H9 (cell line): ENCODE measurements around the gene PDZD4. TPM values are rescaled to one million over a fixed set of nuclear protein-coding genes. Genes with fewer than 3 reads are reported as not detected.

ENCODE experiments used
- DNase-seq: peaks from one replicate; pipeline ENCODE4 v3.0.0-alpha.2; 2017
- H2AFZ ChIP-seq: one replicate; pipeline ENCODE4 v1.6.1; 2013; ENCODE audit warnings: mild to moderate bottlenecking, low read length, control low read depth, moderate library complexity
- H2AK5ac ChIP-seq: 2 replicates; pipeline ENCODE4 v1.6.1; 2013; ENCODE audit warnings: low read length, control low read depth, mixed read lengths; ENCODE audit not compliant: insufficient read length
- H2BK120ac ChIP-seq: one replicate; pipeline ENCODE4 v1.6.1; 2013; ENCODE audit warnings: low read depth, mild to moderate bottlenecking, low read length, control low read depth, inconsistent platforms; ENCODE audit not compliant: poor library complexity, severe bottlenecking
- H2BK12ac ChIP-seq: 2 replicates; pipeline ENCODE4 v1.6.1; 2013; ENCODE audit warnings: low read length, control low read depth, mixed read lengths, low read depth; ENCODE audit not compliant: insufficient read length
- H2BK15ac ChIP-seq: 2 replicates; pipeline ENCODE4 v1.6.1; 2013; ENCODE audit warnings: low read depth, low read length, control low read depth
- H2BK20ac ChIP-seq: one replicate; pipeline ENCODE4 v1.6.1; 2013; ENCODE audit warnings: low read depth, mild to moderate bottlenecking, low read length, control low read depth, inconsistent platforms; ENCODE audit not compliant: poor library complexity, severe bottlenecking
- H2BK5ac ChIP-seq: 2 replicates; pipeline ENCODE4 v1.6.1; 2013; ENCODE audit warnings: low read length, control low read depth, mixed read lengths; ENCODE audit not compliant: insufficient read length
- H3K14ac ChIP-seq: 2 replicates; pipeline ENCODE4 v1.6.1; 2013; ENCODE audit warnings: low read length, control low read depth; ENCODE audit not compliant: insufficient read depth
- H3K18ac ChIP-seq: 2 replicates; pipeline ENCODE4 v1.6.1; 2013; ENCODE audit warnings: low read depth, mild to moderate bottlenecking, mixed read lengths, low read length, control low read depth; ENCODE audit not compliant: insufficient read length
- H3K23ac ChIP-seq: 2 replicates; pipeline ENCODE4 v1.6.1; 2013; ENCODE audit warnings: low read length, control low read depth, mixed read lengths, low read depth; ENCODE audit not compliant: insufficient read length
- H3K23me2 ChIP-seq: 2 replicates; pipeline ENCODE4 v1.6.1; 2013; ENCODE audit warnings: low read depth, mild to moderate bottlenecking, mixed read lengths, low read length, control low read depth; ENCODE audit not compliant: insufficient read length, poor library complexity, severe bottlenecking
- H3K27ac ChIP-seq: 2 replicates; pipeline ENCODE4 v1.5.1; 2013; ENCODE audit warnings: low read length, control low read depth, mixed read lengths, low read depth; ENCODE audit not compliant: insufficient read length
- H3K27me3 ChIP-seq: 2 replicates; pipeline ENCODE4 v1.6.1; 2013; ENCODE audit warnings: low read length, control low read depth, inconsistent platforms; ENCODE audit not compliant: insufficient read depth
- H3K4ac ChIP-seq: 2 replicates; pipeline ENCODE4 v1.6.1; 2013; ENCODE audit warnings: low read depth, mild to moderate bottlenecking, control low read depth, inconsistent platforms, low read length, moderate library complexity
- H3K4me1 ChIP-seq: 2 replicates; pipeline ENCODE4 v1.6.1; 2013; ENCODE audit warnings: low read length, control low read depth, inconsistent platforms; ENCODE audit not compliant: insufficient read depth
- H3K4me2 ChIP-seq: 2 replicates; pipeline ENCODE4 v1.6.1; 2013; ENCODE audit warnings: low read length, control low read depth, mixed read lengths; ENCODE audit not compliant: insufficient read length, insufficient read depth
- H3K56ac ChIP-seq: 2 replicates; pipeline ENCODE4 v1.6.1; 2013; ENCODE audit warnings: low read depth, mild to moderate bottlenecking, mixed read lengths, low read length, control low read depth; ENCODE audit not compliant: insufficient read length
- H3K79me1 ChIP-seq: 2 replicates; pipeline ENCODE4 v1.6.1; 2013; ENCODE audit warnings: low read depth, mild to moderate bottlenecking, moderate library complexity, low read length, control low read depth, inconsistent platforms; ENCODE audit not compliant: insufficient read depth, poor library complexity, severe bottlenecking
- H3K79me2 ChIP-seq: 2 replicates; pipeline ENCODE4 v1.6.1; 2013; ENCODE audit warnings: low read length, control low read depth, inconsistent platforms; ENCODE audit not compliant: insufficient read depth
- H3K9ac ChIP-seq: 2 replicates; pipeline ENCODE4 v1.6.1; 2013; ENCODE audit warnings: low read length, control low read depth, mixed read lengths; ENCODE audit not compliant: insufficient read length; ENCODE audit errors: extremely low read depth
- H3K9me3 ChIP-seq: one replicate; pipeline ENCODE4 v1.6.1; 2013; ENCODE audit warnings: low read depth, low read length, inconsistent platforms; ENCODE audit not compliant: control insufficient read depth
- H3T11ph ChIP-seq: one replicate; pipeline ENCODE4 v1.6.1; 2013; ENCODE audit warnings: mild to moderate bottlenecking, low read length, control low read depth, inconsistent platforms
- H4K20me1 ChIP-seq: one replicate; pipeline ENCODE4 v1.6.1; 2013; ENCODE audit not compliant: control insufficient read depth, insufficient read length, insufficient read depth
- H4K5ac ChIP-seq: 2 replicates; pipeline ENCODE4 v1.6.1; 2013; ENCODE audit warnings: low read depth, mild to moderate bottlenecking, mixed read lengths, low read length, control low read depth; ENCODE audit not compliant: insufficient read length
- H4K8ac ChIP-seq: replicated peaks from 2 replicates; pipeline ENCODE4 v1.6.1; 2013; ENCODE audit warnings: low read length, control low read depth, mixed read lengths, low read depth; ENCODE audit not compliant: insufficient read length
- H4K91ac ChIP-seq: 2 replicates; pipeline ENCODE4 v1.6.1; 2013; ENCODE audit warnings: low read depth, mild to moderate bottlenecking, moderate library complexity, mixed read lengths, low read length, control low read depth; ENCODE audit not compliant: insufficient read length
- H3K27ac Mint-ChIP-seq, 3 experiments: 2 replicates in 2 of 3; 3 replicates in 1 of 3; pipeline ENCODE4 v1.8.0; 2020 to 2021; ENCODE audit warnings: mixed read lengths in 3 of 3, mild to moderate bottlenecking in 1 of 3, moderate library complexity in 1 of 3
- H3K27me3 Mint-ChIP-seq: 2 replicates; pipeline ENCODE4 v1.8.0; 2021; ENCODE audit warnings: low read depth, mild to moderate bottlenecking, moderate library complexity, mixed read lengths
- H3K36me3 Mint-ChIP-seq, 3 experiments: 2 replicates in 2 of 3; 3 replicates in 1 of 3; pipeline ENCODE4 v1.8.0; 2020 to 2021; ENCODE audit warnings: low read depth in 3 of 3, mixed read lengths in 3 of 3; ENCODE audit not compliant: insufficient read depth in 1 of 3
- H3K4me1 Mint-ChIP-seq, 2 experiments: 2 replicates each; pipeline ENCODE4 v1.8.0; 2020; ENCODE audit warnings: mixed read lengths in 2 of 2
- H3K4me3 Mint-ChIP-seq, 2 experiments: 2 replicates in 1 of 2; 3 replicates in 1 of 2; pipeline ENCODE4 v1.8.0; 2020 to 2021; ENCODE audit warnings: mild to moderate bottlenecking in 2 of 2, mixed read lengths in 2 of 2, moderate library complexity in 1 of 2
- H3K9me3 Mint-ChIP-seq, 2 experiments: 2 replicates in 1 of 2; 3 replicates in 1 of 2; pipeline ENCODE4 v1.8.0; 2020; ENCODE audit warnings: mild to moderate bottlenecking in 2 of 2, mixed read lengths in 2 of 2, moderate library complexity in 1 of 2
- WGBS: extraction: QIAGEN DNeasy Blood & Tissue Kit; methylation state at CpG from one replicate; pipeline ENCODE4 v1.1.7; 2013; ENCODE audit warnings: missing lambda C conversion rate, low lambda C conversion rate, mixed read lengths; ENCODE audit not compliant: insufficient read length; ENCODE audit errors: extremely low coverage; 5-methylcytosine and 5-hydroxymethylcytosine counted together
- total RNA-seq: library from RNA; stranded (reverse); gene quantifications from 2 replicates; pipeline ENCODE4 v1.2.1, GENCODE V29; 2021
- TF ChIP-seq, protein P1 (sequence below): fragments of 200-600 bp; sonication (generic); conservative IDR thresholded peaks from 3 replicates; pipeline ENCODE4 v1.8.0; 2021; ENCODE audit warnings: antibody characterized with exemption, mild to moderate bottlenecking

PDZD4 gene
- total RNA-seq, 1 experiment from 2014 or later, result 110 TPM

DNA sequence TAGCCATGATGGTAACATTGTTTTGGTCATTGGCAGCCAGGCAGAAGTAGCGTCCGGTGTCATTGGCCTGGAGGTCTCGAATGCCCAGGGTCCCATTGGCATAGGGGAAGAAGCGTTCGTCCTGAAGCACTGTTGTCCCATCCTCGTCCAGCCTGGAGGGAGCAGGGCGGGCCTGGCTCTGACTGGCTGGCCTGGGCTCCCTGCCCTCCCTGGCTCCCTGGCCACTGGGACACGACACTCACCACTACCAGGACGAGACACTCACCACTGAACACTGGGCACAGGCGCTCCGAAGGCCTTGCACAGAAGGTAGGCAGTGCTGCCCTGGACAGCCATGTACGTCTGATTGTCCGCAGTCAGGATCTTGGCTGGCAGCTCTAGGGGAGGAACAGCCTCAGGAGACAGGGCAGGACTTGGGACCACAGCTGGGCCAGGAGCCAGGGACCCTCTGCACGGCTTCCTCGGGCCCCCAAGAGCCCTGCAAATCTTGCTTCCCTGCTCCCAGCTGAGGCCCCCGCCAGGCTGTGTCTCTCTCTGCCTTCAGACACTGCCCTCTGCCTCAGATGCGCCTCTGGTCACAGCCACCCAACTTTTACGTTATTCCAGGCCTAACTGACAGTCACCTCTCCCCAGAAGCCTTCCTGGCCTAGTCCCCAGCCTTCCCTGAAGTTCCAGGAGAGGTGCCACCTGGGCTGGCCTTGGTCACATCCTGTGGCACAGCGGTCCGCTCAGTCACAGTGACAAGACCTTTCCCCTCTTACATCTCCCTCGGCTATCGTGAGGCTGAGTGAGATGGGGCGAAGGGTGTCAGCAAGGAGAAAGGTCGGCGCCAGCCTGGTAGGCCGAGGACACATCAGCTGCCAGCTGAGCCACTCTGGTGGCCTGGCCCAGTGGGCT, 38.5 kb upstream of the PDZD4 start:
- no peak overlapping the region; a peak in 1 of 7 replicates for H3K27ac Mint-ChIP-seq
- peaks cover 64 to 89% of the 10 kb centered on the region in 2 experiments for H3K9me3 Mint-ChIP-seq

More for the DNA sequence above, 38.5 kb upstream of the PDZD4 start:
- Histone ChIP-seq H3K27ac (no peak overlapping the region), H3K4ac (no peak overlapping the region), H2BK15ac (no peak overlapping the region), H3K14ac (no peak overlapping the region), H2AFZ (no peak overlapping the region), H3K4me1 (no peaks in the 10 kb centered on the region), H3K18ac (no peak overlapping the region), H3K4me2 (no peak overlapping the region), H3K56ac (no peak overlapping the region), H4K8ac (no peak overlapping the region), H4K5ac (no peak overlapping the region), H3T11ph (no peak overlapping the region), H4K91ac (no peak overlapping the region), H3K79me1 (no peaks in the 10 kb centered on the region), H3K27me3 (no peaks in the 10 kb centered on the region), H2BK20ac (no peak overlapping the region), H3K23me2 (no peaks in the 10 kb centered on the region), H3K9ac (no peak overlapping the region), H2AK5ac (no peak overlapping the region), H2BK120ac (no peak overlapping the region), H2BK5ac (no peak overlapping the region), H4K20me1 (no peaks in the 10 kb centered on the region), H3K79me2 (no peaks in the 10 kb centered on the region), H3K23ac (no peak overlapping the region), H2BK12ac (no peak overlapping the region), H3K9me3 (peaks cover 12% of the 10 kb centered on the region)
- WGBS, result no CpG with 5 or more reads among the region's 26 CpGs
- TF ChIP-seq, protein P1, sequence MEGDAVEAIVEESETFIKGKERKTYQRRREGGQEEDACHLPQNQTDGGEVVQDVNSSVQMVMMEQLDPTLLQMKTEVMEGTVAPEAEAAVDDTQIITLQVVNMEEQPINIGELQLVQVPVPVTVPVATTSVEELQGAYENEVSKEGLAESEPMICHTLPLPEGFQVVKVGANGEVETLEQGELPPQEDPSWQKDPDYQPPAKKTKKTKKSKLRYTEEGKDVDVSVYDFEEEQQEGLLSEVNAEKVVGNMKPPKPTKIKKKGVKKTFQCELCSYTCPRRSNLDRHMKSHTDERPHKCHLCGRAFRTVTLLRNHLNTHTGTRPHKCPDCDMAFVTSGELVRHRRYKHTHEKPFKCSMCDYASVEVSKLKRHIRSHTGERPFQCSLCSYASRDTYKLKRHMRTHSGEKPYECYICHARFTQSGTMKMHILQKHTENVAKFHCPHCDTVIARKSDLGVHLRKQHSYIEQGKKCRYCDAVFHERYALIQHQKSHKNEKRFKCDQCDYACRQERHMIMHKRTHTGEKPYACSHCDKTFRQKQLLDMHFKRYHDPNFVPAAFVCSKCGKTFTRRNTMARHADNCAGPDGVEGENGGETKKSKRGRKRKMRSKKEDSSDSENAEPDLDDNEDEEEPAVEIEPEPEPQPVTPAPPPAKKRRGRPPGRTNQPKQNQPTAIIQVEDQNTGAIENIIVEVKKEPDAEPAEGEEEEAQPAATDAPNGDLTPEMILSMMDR, result no peak
- no peak for DNase-seq
- Mint-ChIP-seq H3K36me3 (peaks cover 13 to 43% (median 18%) of the 10 kb centered on the region in 3 experiments), H3K4me1 (peaks cover 0 to 21% of the 10 kb centered on the region in 2 experiments; a peak in 2 of 4 replicates), H3K27me3 (no peaks in the 10 kb centered on the region; the same call in none of the 2 replicates), H3K4me3 (no peak overlapping the region)
